Astrocyte of the hippocampus (primary cell): Measurements from ENCODE around the gene PDE4C.
A peak's percentile ranks its signal among the peaks of the same experiment; 100 is the strongest.
"Not testable (repeated sequence)": the region's sequence is repeated elsewhere in the genome, so short reads cannot be mapped to it uniquely, and the experiment has no call there.

Experiments used
- DNase-seq: peaks from one replicate; pipeline ENCODE4 v3.0.0; 2011; ENCODE audit warnings: low read depth, low spot score

PDE4C gene

GRCh38 chr19:18223860-18224524, 2.2 kb downstream of the PDE4C start:
- DNase-seq, result peak; percentile 26

- no peak for DNase-seq
These were observed 4.2 kb downstream of the PDE4C start for GRCh38 chr19:18221815-18222725.

GRCh38 chr19:18220632-18221275, 5.5 kb downstream of the PDE4C start:
- no peak for DNase-seq

GRCh38 chr19:18219911-18220631, 6.2 kb downstream of the PDE4C start:
- DNase-seq, result no peak

- no peak for DNase-seq
These were observed 7.6 kb downstream of the PDE4C start for GRCh38 chr19:18218600-18218999.

- no peak for DNase-seq
These were observed 8.1 kb downstream of the PDE4C start for GRCh38 chr19:18218159-18218558.

- no peak for DNase-seq
These were observed 9.4 kb downstream of the PDE4C start for GRCh38 chr19:18216789-18217188.

- peak; percentile 59 for DNase-seq
These were observed 11.3 kb downstream of the PDE4C start for GRCh38 chr19:18214779-18215433.

- DNase-seq, result no peak
These were observed 14.6 kb downstream of the PDE4C start for GRCh38 chr19:18211683-18212082.

- not testable (repeated sequence) for DNase-seq
These were observed 16.3 kb downstream of the PDE4C start for GRCh38 chr19:18209912-18210311.

- peak; percentile 22 for DNase-seq
These were observed 17.9 kb downstream of the PDE4C start for GRCh38 chr19:18208098-18208951.

- no peak for DNase-seq
These were observed 20.2 kb downstream of the PDE4C start for GRCh38 chr19:18206018-18206417.

- peak; percentile 78 for DNase-seq
These were observed 20.9 kb downstream of the PDE4C start for GRCh38 chr19:18205200-18205892.

GRCh38 chr19:18204394-18205199, 21.6 kb downstream of the PDE4C start:
- no peak for DNase-seq

- DNase-seq, result peak; percentile 100
These were observed 22.3 kb downstream of the PDE4C start, which contains the start of gene RAB3A for GRCh38 chr19:18203863-18204393. Gene RAB3A, minus strand, starts transcription at chr19:18204042. Its CDS starts 1,302 bp downstream, at chr19:18202740.

- no peak for DNase-seq
These were observed 22.8 kb downstream of the PDE4C start for GRCh38 chr19:18203408-18203862.

GRCh38 chr19:18202778-18203407, 23.3 kb downstream of the PDE4C start:
- peak; percentile 19 for DNase-seq

- no peak for DNase-seq
These were observed 23.9 kb downstream of the PDE4C start for GRCh38 chr19:18202397-18202777.
